ENCODE data around the gene CTDSPL2. TPM values are rescaled to one million over a fixed set of nuclear protein-coding genes. Genes with fewer than 3 reads are reported as not detected.

Gene CTDSPL2
- total RNA-seq: 33.0 and 63.7 TPM in 2 replicates

GRCh38 chr15:44426975-44427755 lies at the start of gene CTDSPL2:
CTDSPL2 (plus strand) TSS chr15:44427629; CDS start chr15:44459015, 31,386 bp downstream.

DNA sequence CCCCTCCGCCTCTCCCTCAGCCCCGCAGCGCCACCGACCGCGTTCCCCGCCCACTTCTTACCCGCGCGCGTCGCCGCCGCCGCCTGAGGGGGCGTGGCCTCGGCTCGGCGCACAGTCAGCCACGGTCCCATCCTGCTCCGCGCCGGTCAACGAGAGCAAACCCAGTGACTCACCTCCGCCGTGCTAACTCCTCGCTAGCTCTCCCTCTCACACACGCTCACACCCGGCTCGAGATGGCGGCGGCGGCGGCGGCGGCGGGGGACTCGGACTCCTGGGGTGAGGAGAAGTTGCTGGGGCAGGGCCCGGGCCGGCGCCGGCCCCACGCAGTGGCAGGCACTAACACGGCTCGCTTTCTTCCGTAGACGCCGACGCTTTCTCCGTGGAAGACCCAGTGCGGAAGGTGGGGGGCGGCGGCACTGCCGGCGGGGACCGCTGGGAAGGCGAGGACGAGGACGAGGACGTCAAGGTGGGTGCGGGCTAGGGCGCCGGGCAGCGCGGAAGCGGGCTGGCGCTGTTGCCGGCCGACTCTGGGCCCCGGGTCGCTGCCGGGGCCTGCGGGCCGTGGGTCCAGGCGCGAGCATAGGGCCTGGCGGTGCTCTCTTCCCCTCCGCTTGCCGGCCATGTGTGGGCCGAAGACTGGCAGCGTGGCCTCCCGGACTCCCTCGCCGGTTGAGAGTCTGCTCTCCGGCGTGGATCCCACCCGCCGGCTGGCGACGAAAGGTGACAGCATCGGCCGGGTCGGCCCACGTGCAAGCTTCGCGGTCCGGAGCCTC lies 109.7 kb downstream of the CTDSPL2 start, which contains the start of gene EIF3J:
Gene EIF3J, plus strand, starts transcription at position 186 of the 773 bp plus-strand sequence. Its CDS starts 48 bp downstream, at position 234.

Other genes with a start within 250 kb of the CTDSPL2 start
- 8.5 and 10.8 TPM in 2 replicates for gene FRMD5, start 232.4 kb upstream of the CTDSPL2 start, total RNA-seq
- gene GOLM2, start 138.9 kb upstream of the CTDSPL2 start, total RNA-seq: 34.9 and 69.7 TPM in 2 replicates
- 30.3 and 37.3 TPM in 2 replicates for gene EIF3J, start 109.5 kb downstream of the CTDSPL2 start, total RNA-seq
- 32.8 and 58.8 TPM in 2 replicates for gene SPG11, start 236.0 kb downstream of the CTDSPL2 start, total RNA-seq